GM12878 (cell line): ENCODE results near the gene ACER3. TPM values are rescaled to one million over a fixed set of nuclear protein-coding genes. Genes with fewer than 3 reads are reported as not detected.

ENCODE experiments used
- ATF7 ChIP-seq: fragments of 450-650 bp; IDR thresholded peaks from 2 replicates; pipeline ENCODE4 v1.6.1; 2016; ENCODE audit warnings: low read depth, mild to moderate bottlenecking
- IRF5 ChIP-seq: fragments of 450-650 bp; IDR thresholded peaks from 2 replicates; pipeline ENCODE4 v1.6.1; 2017; ENCODE audit warnings: borderline replicate concordance
- ZZZ3 ChIP-seq: IDR thresholded peaks from 2 replicates; pipeline ENCODE4 v1.6.1; 2011; ENCODE audit warnings: low read depth; ENCODE audit not compliant: control insufficient read depth, insufficient read length
- polyA plus RNA-seq, 11 experiments: library from polyadenylated mRNA; depleted of rRNA in 4 of 11; unstranded in 6 of 11; stranded (reverse) in 5 of 11; fragments of >200 nt; fragmentation: Nextera tagmentation in 4 of 11; fragmentation: Illumina TruSeq in 1 of 11; extraction: Ambion mirVana in 4 of 11; extraction: Trizol in 1 of 11; gene quantifications; 1 replicate in 1 of 11; 2 replicates in 10 of 11; pipeline versions ENCODE4 v1.2.1 to v1.2.3, GENCODE V29; 2011 to 2016; ENCODE audit warnings: inconsistent platforms in 2 of 11, missing spikeins in 2 of 11, low read depth in 1 of 11
- total RNA-seq, 4 experiments: library from RNA; depleted of rRNA in 3 of 4; stranded (reverse); fragments of >200 nt in 3 of 4; fragmentation: Illumina TruSeq in 1 of 4; extraction: Trizol in 1 of 4; gene quantifications; 2 replicates each; pipeline versions ENCODE4 v1.2.1 to v1.2.3, GENCODE V29; 2013 to 2021
- TF ChIP-seq, protein P1 (sequence below): IDR thresholded peaks from 2 replicates; pipeline ENCODE4 v1.6.1; 2012; ENCODE audit warnings: mild to moderate bottlenecking, low read depth, low read length

ACER3 gene
- total and polyA plus RNA-seq, 10 of the 15 experiments (the other 5 are each of a cell fraction or from before 2014, with no cell fraction given), result 2.8 to 17.4 (median 10.3) TPM

DNA sequence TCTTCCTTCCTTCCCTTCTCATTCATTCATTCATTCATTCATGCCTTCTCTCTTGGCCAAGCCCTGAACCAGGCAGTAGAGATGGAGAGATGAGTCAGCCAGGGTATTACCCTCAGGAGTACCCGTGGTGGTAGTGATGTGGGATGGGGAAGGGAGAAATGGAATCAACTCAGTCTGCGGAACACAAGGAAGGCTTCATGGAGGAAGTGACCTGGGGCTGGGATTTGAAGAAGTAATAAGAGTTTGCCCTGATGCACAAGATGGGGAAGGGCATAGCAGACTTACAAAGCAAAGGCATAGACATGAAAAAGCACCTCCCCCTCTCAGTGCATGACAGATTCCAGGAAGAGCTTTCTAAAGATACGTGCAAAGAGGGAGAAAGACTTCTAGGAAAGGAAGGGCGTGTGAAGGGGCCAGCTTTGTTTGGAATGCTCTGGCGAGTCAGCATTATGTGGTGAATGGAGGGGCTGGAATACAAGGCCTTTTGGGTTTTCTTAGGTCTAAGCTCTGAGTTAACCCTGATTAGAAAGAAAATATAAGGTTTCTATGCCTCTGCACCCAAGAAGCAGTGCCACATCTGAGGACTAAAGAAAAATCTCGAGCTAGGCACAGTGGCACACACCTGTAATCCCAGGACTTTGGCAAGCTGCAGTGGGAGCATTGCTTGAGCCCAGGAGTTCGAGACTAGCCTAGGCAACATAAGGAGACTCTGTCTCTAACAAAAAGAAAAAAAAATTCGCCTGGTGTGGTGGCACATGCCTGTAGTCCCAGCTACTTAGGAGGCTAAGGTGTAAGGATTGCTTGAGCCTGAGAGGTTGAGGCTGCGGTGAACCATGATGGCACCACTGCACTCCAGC lies 36.4 kb upstream of the ACER3 start (continued):
- TF ChIP-seq, protein P1, sequence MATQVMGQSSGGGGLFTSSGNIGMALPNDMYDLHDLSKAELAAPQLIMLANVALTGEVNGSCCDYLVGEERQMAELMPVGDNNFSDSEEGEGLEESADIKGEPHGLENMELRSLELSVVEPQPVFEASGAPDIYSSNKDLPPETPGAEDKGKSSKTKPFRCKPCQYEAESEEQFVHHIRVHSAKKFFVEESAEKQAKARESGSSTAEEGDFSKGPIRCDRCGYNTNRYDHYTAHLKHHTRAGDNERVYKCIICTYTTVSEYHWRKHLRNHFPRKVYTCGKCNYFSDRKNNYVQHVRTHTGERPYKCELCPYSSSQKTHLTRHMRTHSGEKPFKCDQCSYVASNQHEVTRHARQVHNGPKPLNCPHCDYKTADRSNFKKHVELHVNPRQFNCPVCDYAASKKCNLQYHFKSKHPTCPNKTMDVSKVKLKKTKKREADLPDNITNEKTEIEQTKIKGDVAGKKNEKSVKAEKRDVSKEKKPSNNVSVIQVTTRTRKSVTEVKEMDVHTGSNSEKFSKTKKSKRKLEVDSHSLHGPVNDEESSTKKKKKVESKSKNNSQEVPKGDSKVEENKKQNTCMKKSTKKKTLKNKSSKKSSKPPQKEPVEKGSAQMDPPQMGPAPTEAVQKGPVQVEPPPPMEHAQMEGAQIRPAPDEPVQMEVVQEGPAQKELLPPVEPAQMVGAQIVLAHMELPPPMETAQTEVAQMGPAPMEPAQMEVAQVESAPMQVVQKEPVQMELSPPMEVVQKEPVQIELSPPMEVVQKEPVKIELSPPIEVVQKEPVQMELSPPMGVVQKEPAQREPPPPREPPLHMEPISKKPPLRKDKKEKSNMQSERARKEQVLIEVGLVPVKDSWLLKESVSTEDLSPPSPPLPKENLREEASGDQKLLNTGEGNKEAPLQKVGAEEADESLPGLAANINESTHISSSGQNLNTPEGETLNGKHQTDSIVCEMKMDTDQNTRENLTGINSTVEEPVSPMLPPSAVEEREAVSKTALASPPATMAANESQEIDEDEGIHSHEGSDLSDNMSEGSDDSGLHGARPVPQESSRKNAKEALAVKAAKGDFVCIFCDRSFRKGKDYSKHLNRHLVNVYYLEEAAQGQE, result no peak
- TF ChIP-seq ATF7, result no peak
- no peak for TF ChIP-seq ZZZ3
- TF ChIP-seq IRF5, result no peak
